Stimulated activated naive CD8-positive, alpha-beta T cell treated with anti-CD3 and anti-CD28 coated beads, Interleukin-15, amount 100 ng/mL, for 72 hours (primary cell): ENCODE data around the gene SF1.

Experiments used
- ATAC-seq: fragments of 150-1000 bp; cut with Tn5 transposase; 2 replicates; pipeline ENCODE4 v1.10.0; 2021; ENCODE audit warnings: mild to moderate bottlenecking, moderate library complexity
- DNase-seq, 2 donors: peaks; one replicate each; pipeline ENCODE4 v3.0.0; 2021 to 2022
- H3K27ac Mint-ChIP-seq, 2 donors: one replicate each; pipeline ENCODE4 v1.8.0; 2022; ENCODE audit warnings: mild to moderate bottlenecking in 2 of 2, mixed read lengths in 2 of 2, moderate library complexity in 2 of 2
- H3K27me3 Mint-ChIP-seq: one replicate; pipeline ENCODE4 v1.8.0; 2022; ENCODE audit warnings: mixed read lengths
- H3K4me1 Mint-ChIP-seq: one replicate; pipeline ENCODE4 v1.8.0; 2022; ENCODE audit warnings: mild to moderate bottlenecking, mixed read lengths
- H3K4me3 Mint-ChIP-seq, 2 donors: one replicate each; pipeline ENCODE4 v1.8.0; 2022; ENCODE audit warnings: mild to moderate bottlenecking in 2 of 2, mixed read lengths in 2 of 2, moderate library complexity in 1 of 2
- H3K9me3 Mint-ChIP-seq, 2 donors: one replicate each; pipeline ENCODE4 v1.8.0; 2022; ENCODE audit warnings: mixed read lengths in 2 of 2

Gene SF1

GRCh38 chr11:64760759-64761420 is 17.5 kb downstream of the SF1 start:
- Mint-ChIP-seq H3K4me3 (peak overlapping the region in 1 of 2 donors; percentile 52), H3K4me1 (peaks cover 88% of the 10 kb centered on the region), H3K27ac (peak overlapping the region; percentile 6 to 86), H3K9me3 (no peaks in the 10 kb centered on the region), H3K27me3 (no peaks in the 10 kb centered on the region)
- DNase-seq: no peak
- peak; percentile 18 for ATAC-seq

GRCh38 chr11:64759722-64760719 is 18.3 kb downstream of the SF1 start, which contains the start of gene PYGM:
Gene PYGM, minus strand, starts transcription at chr11:64759974. Its CDS starts 76 bp downstream, at chr11:64759898.
- Mint-ChIP-seq H3K27me3 (no peaks in the 10 kb centered on the region), H3K4me3 (peak within 1 kb of the TSS in 1 of 2 donors; percentile 33), H3K27ac (peak within 1 kb of the TSS in 1 of 2 donors; percentile 93), H3K9me3 (no peaks in the 10 kb centered on the region), H3K4me1 (peaks cover 83% of the 10 kb centered on the region)
- DNase-seq (no peak), ATAC-seq (peak; percentile 9)

GRCh38 chr11:64759131-64759721 is 19.1 kb downstream of the SF1 start:
- DNase-seq (no peak), ATAC-seq (no peak)
- no peaks in the 10 kb centered on the region for H3K27me3 Mint-ChIP-seq
- H3K4me1 Mint-ChIP-seq: peaks cover 78% of the 10 kb centered on the region
- H3K9me3 Mint-ChIP-seq: no peaks in the 10 kb centered on the region
- H3K27ac Mint-ChIP-seq: peak overlapping the region in 1 of 2 donors; percentile 93
- H3K4me3 Mint-ChIP-seq: peak overlapping the region in 1 of 2 donors; percentile 31

- Mint-ChIP-seq H3K9me3 (no peaks in the 10 kb centered on the region), H3K27me3 (no peaks in the 10 kb centered on the region), H3K4me1 (peaks cover 77% of the 10 kb centered on the region), H3K4me3 (no peak overlapping the region), H3K27ac (peak overlapping the region in 1 of 2 donors; percentile 95)
- DNase-seq: no peak
- ATAC-seq: no peak
These were observed 19.8 kb downstream of the SF1 start for GRCh38 chr11:64758330-64759079.

- no peak overlapping the region for H3K4me3 Mint-ChIP-seq
These were observed 20.6 kb downstream of the SF1 start for GRCh38 chr11:64757549-64758329.

GRCh38 chr11:64755681-64756361 is 22.5 kb downstream of the SF1 start:
- Mint-ChIP-seq H3K27me3 (no peaks in the 10 kb centered on the region), H3K4me1 (peaks cover 69% of the 10 kb centered on the region), H3K27ac (no peak overlapping the region), H3K4me3 (no peak overlapping the region), H3K9me3 (no peaks in the 10 kb centered on the region)
- ATAC-seq (no peak), DNase-seq (no peak)

More at GRCh38 chr11:64757549-64758329, 20.6 kb downstream of the SF1 start:
- peaks cover 76% of the 10 kb centered on the region for H3K4me1 Mint-ChIP-seq
- no peak for ATAC-seq
- no peaks in the 10 kb centered on the region for H3K27me3 Mint-ChIP-seq
- H3K27ac Mint-ChIP-seq: peak overlapping the region; percentile 37 to 95
- no peak for DNase-seq
- H3K9me3 Mint-ChIP-seq: no peaks in the 10 kb centered on the region

- H3K27ac Mint-ChIP-seq: peak overlapping the region in 1 of 2 donors; percentile 7
- no peak for ATAC-seq
- H3K4me1 Mint-ChIP-seq: peaks cover 69% of the 10 kb centered on the region
- no peak overlapping the region for H3K4me3 Mint-ChIP-seq
- no peaks in the 10 kb centered on the region for H3K27me3 Mint-ChIP-seq
- H3K9me3 Mint-ChIP-seq: no peaks in the 10 kb centered on the region
- no peak for DNase-seq
These were observed 23.3 kb downstream of the SF1 start for GRCh38 chr11:64754919-64755662.

- peaks cover 61% of the 10 kb centered on the region for H3K4me1 Mint-ChIP-seq
- H3K9me3 Mint-ChIP-seq: no peaks in the 10 kb centered on the region
- no peaks in the 10 kb centered on the region for H3K27me3 Mint-ChIP-seq
- H3K4me3 Mint-ChIP-seq: no peak overlapping the region
- DNase-seq: no peak
- peak overlapping the region in 1 of 2 donors; percentile 59 for H3K27ac Mint-ChIP-seq
- ATAC-seq: no peak
These were observed 24.0 kb downstream of the SF1 start for GRCh38 chr11:64754124-64754918.

- no peaks in the 10 kb centered on the region for H3K9me3 Mint-ChIP-seq
- DNase-seq (no peak), ATAC-seq (peak; percentile 18)
- peaks cover 54% of the 10 kb centered on the region for H3K4me1 Mint-ChIP-seq
- peak overlapping the region in 1 of 2 donors; percentile 59 for H3K27ac Mint-ChIP-seq
- H3K27me3 Mint-ChIP-seq: no peaks in the 10 kb centered on the region
- no peak overlapping the region for H3K4me3 Mint-ChIP-seq
These were observed 24.8 kb downstream of the SF1 start for GRCh38 chr11:64753380-64754123.

- peaks cover 48% of the 10 kb centered on the region for H3K4me1 Mint-ChIP-seq
- no peaks in the 10 kb centered on the region for H3K27me3 Mint-ChIP-seq
- H3K4me3 Mint-ChIP-seq: no peak overlapping the region
- DNase-seq: no peak
- H3K9me3 Mint-ChIP-seq: no peaks in the 10 kb centered on the region
- H3K27ac Mint-ChIP-seq: peak overlapping the region in 1 of 2 donors; percentile 75
- ATAC-seq: peak; percentile 11
These were observed 25.3 kb downstream of the SF1 start for GRCh38 chr11:64753019-64753379.

- DNase-seq (no peak), ATAC-seq (no peak)
- no peaks in the 10 kb centered on the region for H3K9me3 Mint-ChIP-seq
- peak overlapping the region in 1 of 2 donors; percentile 75 for H3K27ac Mint-ChIP-seq
- peaks cover 43% of the 10 kb centered on the region for H3K4me1 Mint-ChIP-seq
- H3K4me3 Mint-ChIP-seq: no peak overlapping the region
- H3K27me3 Mint-ChIP-seq: no peaks in the 10 kb centered on the region
These were observed 26.0 kb downstream of the SF1 start for GRCh38 chr11:64752175-64752970.
